ENCODE data around the gene TNFSF10.

The TNFSF10 gene

GRCh38 chr3:172552607-172553006 lies 29.4 kb upstream of the TNFSF10 start:
- no peak for TF ChIP-seq CTCF (IDR thresholded peaks at IDR 0.05; ENCODE audit: low read depth, low read length, missing control alignments)
- no peak overlapping the region for H3K4me3 ChIP-seq (replicated peaks; ENCODE audit: low read depth, low read length)
- DNase-seq (ENCODE audit: extremely low read depth, low read depth), result no peak

- DNase-seq (ENCODE audit: extremely low read depth, low read depth), result no peak
- no peak for TF ChIP-seq CTCF (IDR thresholded peaks at IDR 0.05; ENCODE audit: low read depth, low read length, missing control alignments)
Observed at GRCh38 chr3:172551874-172552273, 28.6 kb upstream of the TNFSF10 start.

GRCh38 chr3:172550347-172550943 lies 27.2 kb upstream of the TNFSF10 start:
- DNase-seq (ENCODE audit: extremely low read depth, low read depth), result peak; percentile 48
- H3K4me3 ChIP-seq (replicated peaks; ENCODE audit: low read depth, low read length), result no peak overlapping the region
- no peak for TF ChIP-seq CTCF (IDR thresholded peaks at IDR 0.05; ENCODE audit: low read depth, low read length, missing control alignments)

More at GRCh38 chr3:172551874-172552273, 28.6 kb upstream of the TNFSF10 start:
- H3K4me3 ChIP-seq (replicated peaks; ENCODE audit: low read depth, low read length), result no peak overlapping the region

- TF ChIP-seq CTCF (IDR thresholded peaks at IDR 0.05; ENCODE audit: low read depth, low read length, missing control alignments), result no peak
- DNase-seq (ENCODE audit: extremely low read depth, low read depth), result no peak
- H3K4me3 ChIP-seq (replicated peaks; ENCODE audit: low read depth, low read length), result no peak overlapping the region
Observed at GRCh38 chr3:172549144-172549543, 25.9 kb upstream of the TNFSF10 start.

- no peak for TF ChIP-seq CTCF (IDR thresholded peaks at IDR 0.05; ENCODE audit: low read depth, low read length, missing control alignments)
- H3K4me3 ChIP-seq (replicated peaks; ENCODE audit: low read depth, low read length), result no peak overlapping the region
- DNase-seq (ENCODE audit: extremely low read depth, low read depth), result no peak
Observed at GRCh38 chr3:172546628-172547214, 23.5 kb upstream of the TNFSF10 start.

- no peak for DNase-seq (ENCODE audit: extremely low read depth, low read depth)
- no peak overlapping the region for H3K4me3 ChIP-seq (replicated peaks; ENCODE audit: low read depth, low read length)
Observed at GRCh38 chr3:172546105-172546504, 22.9 kb upstream of the TNFSF10 start.

More at GRCh38 chr3:172546105-172546504, 22.9 kb upstream of the TNFSF10 start:
- no peak for TF ChIP-seq CTCF (IDR thresholded peaks at IDR 0.05; ENCODE audit: low read depth, low read length, missing control alignments)

Measured in HFF-Myc (cell line).